Central memory CD4-positive, alpha-beta T cell (primary cell): ENCODE data around the gene LRRTM4.

Experiments
- DNase-seq: peaks from one replicate; pipeline ENCODE4 v3.0.0; 2022

LRRTM4 gene

DNA sequence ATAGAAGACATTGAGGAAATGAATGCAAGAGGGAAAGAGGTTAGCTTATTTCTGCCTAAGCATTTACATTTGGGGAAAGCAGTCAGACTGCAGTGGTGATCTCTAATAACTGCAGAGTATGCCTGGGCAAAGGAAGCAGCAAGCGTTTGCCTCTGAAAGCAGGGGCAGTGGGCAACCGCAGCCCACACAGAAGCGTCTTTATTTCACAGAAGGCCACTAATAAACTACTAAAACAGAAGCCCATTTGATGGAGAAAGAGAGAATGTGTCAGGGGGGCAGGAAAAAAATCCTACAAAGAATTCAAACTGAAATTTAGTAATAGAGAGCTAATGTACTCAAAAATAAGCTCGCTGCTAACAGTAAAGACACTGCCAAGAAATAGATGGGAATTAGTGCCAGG is 53.1 kb downstream of the LRRTM4 start:
- DNase-seq: no peak

DNA sequence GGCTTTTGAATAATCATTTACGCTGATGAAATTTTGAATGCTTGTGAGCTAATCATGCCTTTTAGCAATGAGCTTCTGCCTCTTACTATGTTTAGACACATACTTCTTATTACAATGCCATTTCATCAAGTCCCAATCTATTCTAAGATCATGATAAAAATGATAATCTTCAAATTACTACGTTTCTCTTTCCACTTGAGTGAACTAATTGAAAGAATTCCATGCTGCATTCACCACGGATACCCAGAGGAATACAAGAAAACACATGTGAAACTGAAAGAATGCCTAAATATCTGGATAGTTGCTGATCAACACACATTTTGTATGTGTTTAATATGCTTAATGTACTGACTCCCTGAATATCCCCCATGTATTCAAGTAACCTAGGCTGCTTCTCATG is 62.3 kb downstream of the LRRTM4 start:
- no peak for DNase-seq

DNA sequence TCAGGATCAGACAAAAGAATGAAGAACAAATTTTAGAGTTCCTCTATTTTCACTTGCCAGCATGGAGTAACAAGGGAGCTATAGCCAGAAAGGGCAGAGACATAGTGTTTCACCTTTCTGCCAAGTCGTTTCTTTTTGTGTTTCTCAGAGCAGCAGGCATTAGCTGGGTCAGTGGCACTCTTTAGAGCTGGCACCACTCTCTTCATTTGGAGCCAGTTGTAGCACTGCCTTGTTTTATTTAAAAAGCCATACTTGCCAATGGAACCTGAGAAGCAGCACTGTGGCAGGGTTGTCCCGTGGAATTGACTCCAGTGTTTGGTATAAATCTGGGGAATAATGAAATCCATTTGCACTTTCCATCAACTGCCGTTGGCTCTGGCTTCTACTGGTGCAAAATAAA is 64.0 kb downstream of the LRRTM4 start:
- no peak for DNase-seq

DNA sequence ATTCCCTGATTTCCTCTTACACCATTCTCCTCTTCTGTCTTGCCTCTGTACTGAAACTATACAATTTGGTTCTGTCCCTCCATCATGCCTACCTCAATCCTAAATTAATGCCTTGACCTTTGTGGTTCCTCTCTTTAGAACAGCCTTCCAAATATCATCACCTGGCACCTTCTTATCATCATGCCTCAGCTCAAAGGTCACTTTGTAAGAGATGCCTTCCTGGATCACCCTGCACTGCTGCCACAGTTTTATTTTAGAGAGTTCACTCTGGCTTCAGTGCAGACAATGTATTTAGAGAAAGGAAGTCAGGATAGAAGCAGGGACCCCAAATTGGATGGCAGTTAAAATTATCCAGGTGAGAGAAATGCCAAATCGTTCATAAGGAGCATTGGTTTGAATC is 64.5 kb downstream of the LRRTM4 start:
- DNase-seq: no peak

DNA sequence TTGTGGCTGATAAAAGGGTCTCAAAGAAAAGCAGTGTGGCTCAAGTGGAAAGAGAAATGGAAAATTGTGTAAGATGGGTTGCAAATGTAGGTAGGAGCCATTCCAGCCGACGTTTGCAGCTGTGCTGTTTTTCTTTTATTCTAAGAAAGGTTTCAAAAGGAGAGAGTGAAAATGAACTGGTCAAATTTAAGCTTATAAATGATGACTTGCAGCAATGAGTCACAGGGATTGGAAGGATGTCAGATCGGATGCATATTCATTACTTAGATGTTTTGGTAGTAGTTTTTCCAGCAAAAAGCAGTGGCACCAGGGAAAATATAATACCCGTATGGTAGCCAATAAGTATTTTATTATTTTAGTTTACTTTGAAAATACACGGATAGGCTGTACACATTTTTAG is 79.1 kb downstream of the LRRTM4 start:
- no peak for DNase-seq

DNA sequence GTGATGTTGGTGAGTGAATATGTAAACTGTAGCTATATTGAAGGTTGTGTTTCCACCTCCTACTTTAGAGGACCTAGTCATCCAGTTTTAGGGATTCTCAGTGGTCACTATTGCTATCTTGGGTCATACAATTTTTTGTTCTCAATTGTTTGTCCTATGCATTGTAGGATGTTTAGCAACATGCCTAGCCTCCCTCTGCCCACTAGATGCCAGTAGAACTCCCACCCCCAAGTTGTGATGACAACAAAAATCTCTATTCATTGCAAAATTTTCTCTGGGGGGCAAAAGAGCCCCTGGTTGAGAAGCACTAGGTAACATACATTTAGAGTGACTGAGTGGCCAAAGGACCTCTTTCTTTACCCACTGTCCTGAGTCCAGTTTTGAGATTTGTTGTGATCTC is 87.3 kb downstream of the LRRTM4 start:
- no peak for DNase-seq

DNA sequence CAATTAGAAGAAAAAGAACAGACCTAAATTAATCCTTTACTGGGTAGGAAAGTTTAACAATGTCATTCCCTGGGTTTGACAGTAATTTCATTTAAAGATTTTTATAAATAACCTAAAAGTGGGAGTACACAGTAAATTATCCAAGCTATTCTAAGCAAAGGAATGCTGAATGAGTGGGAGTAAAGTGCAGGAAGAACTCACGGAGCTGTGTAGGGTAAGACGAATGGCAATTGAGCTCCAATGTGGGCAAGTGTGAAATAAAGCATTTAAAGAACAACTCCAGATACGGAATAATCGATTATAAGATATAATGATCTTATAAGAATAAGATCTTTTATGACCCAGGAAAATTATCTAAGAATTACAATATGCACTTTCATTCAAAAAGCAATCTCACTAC is 93.2 kb downstream of the LRRTM4 start:
- DNase-seq: no peak

DNA sequence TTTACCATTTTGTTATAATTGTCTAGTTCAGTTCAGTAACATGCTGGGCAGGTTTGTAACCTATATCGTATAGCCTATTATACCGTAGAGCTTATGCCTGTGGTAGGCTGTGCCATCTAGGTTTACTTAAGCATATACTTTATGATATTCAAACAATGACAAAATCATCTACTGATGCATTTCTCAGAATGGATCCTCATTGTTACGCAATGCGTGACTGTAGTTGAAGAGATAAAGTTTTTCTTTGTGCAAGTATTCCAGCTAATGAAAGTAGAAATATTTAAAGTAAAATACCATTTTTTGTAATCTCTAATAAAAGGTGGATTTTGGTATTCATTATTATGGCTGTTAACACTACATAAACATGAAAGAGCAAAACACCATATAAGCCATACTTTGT is 100.2 kb downstream of the LRRTM4 start:
- no peak for DNase-seq

DNA sequence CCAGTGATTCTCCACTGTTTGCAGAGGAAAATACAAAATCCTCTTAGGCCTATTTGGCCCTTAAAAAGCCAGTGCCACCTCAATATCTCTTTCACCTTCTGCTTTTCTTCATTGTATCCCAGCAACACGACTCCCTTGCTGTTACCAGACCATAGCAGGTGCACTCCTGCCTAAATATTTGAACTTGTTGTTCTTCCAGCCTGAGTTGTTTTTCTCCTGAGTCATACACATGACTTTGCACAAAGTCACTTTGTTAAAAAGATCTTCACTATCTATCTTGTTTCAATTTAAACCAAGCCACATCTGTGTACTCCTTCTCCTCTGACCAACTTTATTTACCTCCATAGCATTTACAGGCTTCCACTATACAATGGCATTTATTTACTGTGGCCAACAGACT is 103.6 kb downstream of the LRRTM4 start:
- DNase-seq: no peak

DNA sequence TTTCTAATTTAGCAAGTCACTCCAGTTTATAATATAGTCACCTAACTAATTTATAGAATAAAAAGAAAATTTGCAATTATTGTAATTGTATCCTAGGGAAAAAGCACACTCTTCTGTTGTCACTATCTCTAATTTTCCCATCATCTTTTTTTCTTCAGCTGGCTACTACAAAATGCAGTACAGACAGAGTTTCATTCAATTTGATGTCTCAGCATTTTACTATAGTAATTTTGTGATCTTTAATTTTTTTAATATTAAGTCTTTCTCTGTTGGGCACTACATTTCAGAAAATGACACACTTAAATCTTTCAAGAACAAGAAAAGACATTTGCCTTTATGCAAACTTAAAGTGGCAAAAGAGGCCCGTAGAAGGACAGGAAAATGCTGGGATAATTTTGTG is 118.0 kb downstream of the LRRTM4 start:
- DNase-seq: no peak

DNA sequence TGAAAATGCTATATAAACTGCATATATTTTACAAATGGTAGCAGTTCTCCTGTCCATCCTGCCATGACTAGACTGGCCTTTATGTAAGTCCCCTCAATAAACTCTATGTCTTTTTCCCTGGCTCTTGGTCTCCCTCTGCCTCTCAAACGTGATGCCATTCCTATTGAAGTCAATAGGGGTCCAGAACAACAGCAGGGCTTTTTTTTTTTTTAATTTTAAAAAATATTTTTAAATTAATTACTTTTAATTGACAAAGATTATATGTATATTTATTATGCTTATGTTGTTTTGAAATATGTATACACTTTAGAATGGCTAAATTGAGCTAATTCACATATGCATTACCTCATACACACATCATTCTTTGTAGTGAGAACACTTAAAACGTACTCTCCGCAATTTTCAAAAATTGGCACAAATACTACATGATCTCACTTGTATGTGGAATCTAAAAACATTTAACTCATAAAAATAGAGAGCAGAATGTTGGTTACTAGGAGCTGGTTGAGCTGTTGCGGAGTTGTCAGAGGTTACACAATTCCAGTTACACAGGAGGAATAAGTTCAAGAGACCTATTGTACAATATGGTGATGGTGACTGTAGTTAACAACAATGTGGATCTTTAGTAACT is 123.1 kb downstream of the LRRTM4 start:
- no peak for DNase-seq

DNA sequence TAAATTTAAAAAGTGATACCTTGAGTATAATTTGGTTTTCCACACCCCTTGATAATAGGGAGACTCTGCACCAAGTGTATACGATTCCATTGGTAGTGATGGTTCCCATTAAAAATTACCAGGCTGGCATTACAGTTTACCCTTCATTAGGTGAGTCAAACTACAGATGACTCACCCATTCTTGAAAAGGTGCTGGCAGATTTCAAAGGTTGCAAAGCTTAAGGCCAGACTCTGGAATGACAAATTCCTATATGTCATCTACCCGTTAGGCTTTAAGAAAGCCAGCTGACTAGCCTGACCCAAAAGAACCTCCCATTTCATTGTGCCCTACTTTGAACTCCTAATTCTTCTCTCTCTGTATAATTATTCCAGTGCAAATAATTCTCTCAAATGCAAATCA is 124.4 kb downstream of the LRRTM4 start:
- DNase-seq: no peak

DNA sequence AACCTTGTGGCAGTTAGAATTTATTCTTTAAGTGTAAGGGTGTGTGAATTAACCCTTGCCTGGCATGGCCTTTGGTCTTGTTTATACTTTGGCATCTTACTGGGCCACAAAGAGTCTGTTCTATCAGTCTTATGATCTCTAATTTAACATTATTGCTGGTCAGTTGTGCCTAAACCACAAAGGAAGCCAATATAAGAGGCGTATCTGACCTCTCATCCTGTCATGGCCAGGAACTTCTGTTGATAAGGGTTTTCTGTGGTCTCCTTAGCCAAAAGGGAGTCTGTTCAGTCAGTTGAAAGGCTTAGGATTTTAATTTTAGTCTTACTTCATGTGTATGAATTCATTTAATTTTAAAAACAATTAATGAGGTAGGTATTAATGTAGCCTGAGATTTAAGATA is 127.2 kb downstream of the LRRTM4 start:
- no peak for DNase-seq

DNA sequence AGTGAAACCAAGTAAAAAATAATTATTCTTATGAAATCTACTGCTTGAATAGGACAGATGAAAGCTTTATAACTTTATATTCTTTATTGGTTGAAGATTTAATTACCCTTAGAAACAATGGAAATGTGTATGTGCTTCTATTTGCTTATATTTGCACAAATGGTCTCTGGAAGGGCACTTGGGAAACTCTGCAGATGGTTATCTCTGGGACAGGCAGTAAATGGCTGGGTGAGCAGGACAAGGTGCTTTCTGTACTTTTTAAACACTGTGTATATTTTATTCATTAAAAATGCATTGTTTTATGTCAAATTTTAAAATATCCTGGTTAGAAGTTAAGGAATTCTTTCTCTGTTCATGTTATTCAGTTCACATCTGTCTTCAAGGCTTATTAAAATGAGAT is 131.1 kb downstream of the LRRTM4 start:
- DNase-seq: no peak

DNA sequence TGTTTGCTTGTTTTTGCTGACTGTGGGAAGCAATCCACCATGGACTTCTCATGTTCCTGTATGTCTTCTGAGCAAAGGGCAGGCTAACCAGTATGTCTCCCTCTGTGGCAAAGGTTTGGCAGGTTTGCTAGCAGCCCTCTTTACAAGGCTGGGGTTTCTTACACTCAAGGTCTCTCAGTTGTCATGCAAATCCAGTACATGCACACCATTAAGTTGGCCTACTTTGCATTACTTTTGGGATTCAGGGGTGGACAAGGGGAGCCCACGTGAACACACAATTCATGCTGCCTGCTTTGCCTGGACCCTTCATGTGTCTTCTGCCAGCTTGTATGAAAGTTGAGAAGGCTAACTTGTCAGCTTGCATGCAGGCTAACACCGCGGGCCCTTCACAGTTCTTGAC is 134.9 kb downstream of the LRRTM4 start:
- DNase-seq: no peak

DNA sequence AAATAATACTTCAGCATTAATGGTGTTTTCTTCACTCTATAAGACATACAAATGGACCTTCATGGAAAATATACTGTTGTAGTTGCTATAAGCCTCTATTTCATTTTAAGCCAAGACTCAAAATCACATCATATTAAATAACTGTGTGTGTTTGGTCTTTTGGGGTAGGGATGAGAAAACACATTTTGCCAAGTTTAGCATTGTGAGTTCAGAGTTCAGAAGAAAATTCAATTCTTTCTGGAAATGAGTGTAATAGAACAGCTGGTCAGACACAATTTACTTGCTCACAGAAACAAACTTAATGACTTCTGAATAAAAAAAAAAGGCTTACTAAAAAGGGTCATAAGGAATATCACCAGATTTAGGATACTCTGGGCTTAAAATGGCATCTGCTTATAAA is 149.5 kb downstream of the LRRTM4 start:
- no peak for DNase-seq

DNA sequence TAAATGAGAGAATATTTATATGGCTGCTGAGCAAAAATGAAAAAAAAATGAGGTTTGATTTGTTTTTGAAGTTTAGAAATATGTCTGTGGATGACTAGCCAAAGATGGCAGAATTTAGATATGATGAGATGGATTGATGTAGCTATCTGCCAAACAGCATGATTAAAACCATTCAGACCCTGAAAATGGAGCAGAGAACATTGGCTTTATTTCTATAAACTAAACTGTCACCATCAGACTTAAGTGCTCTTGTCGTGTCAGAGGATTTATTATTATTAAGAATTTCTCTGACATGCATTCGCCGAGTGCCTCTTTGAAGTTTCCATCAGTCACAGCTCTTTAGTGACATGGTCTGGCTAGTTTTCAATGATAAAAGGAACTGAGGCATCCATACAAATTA is 151.7 kb downstream of the LRRTM4 start:
- DNase-seq: no peak

DNA sequence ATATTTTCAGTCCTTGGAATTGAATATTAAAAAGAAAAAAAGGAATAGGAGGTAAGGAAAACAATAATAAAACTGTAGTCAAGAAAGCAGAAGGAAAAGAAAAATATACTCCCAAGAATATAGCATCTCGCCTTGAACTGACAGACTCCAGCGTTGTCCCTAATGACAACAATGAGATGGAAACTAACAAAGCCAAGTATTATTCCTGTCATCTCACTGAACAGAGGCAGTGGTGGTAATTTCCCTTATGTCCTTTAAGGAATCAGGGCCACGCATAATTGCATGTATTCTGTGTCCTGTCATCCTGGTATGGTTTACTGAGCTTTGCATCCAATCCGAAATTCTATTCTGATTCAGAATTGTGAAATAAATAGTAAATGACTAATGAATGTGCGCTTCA is 158.9 kb downstream of the LRRTM4 start:
- DNase-seq: no peak

DNA sequence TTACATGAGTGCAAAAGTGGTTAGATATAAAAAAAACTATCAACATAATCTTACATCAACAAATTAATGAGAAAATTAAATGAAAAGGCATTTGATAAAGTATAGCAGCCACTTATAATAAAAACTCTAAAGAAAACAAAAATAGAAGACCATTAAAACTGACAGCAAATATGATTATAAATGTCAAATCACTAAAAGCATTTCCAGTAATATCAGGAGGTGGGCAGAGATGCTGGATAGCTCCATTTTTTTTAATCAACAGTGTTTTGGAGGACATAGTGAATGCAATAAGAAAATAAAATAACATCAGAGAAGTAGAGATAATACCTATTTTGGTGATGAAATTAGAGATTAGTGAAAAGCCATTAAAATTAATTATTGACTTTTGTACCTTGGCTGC is 173.4 kb downstream of the LRRTM4 start:
- DNase-seq: no peak

DNA sequence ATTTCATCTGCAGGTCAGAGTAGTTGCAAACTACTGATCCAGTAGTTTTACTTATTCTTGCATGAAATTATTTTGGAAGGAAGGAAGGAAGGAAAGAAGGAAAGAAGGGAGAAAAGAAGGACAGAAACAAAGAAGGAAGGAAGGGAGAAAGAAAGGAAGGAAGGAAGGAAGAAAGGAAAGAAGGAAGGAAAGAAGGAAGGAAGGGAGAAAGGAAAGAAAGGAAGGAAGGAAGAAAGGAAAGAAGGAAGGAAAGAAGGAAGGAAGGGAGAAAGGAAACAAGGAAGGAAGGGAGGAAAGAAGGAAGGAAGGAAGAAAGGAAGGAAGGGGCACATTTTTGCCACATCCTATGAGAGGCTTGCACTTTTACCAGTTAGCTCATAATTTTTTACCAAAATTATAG is 186.2 kb downstream of the LRRTM4 start:
- no peak for DNase-seq

DNA sequence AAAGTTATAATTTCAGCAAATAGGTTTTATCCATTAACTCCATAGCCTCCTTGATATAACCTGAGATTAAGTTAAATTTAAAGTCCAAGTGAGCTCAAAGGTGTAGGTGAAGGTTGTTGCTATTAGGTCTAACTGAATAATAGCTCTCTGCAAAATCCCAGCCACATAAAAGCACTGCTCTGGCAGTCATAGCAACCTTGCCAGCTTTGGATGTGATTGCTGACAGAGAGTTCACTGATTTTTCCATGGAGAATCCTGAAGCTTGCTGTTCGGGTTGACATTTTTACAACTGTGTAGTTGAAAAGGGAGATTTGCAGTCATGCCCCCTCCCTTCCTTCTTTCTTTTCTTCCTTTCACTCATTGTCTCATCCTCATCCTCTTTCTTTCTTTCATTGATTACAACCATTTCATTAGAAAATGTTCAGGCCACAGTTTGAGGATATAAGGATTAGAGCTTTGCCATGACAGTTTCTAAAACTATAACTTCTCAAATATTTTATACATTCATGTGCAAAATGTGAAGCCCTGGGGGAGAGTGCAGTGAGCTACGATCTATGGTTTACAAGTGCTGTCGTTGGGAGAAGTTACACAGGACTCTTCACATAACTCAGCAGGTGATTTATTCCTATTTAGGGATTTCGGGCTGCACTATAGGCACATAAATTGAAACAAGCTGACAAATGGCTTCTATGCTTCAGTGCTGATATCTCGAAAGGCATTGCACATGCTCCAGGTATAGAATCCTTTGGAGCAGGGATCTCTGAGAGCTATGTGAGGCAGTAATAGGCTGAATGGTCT is 193.8 kb downstream of the LRRTM4 start:
- no peak for DNase-seq

DNA sequence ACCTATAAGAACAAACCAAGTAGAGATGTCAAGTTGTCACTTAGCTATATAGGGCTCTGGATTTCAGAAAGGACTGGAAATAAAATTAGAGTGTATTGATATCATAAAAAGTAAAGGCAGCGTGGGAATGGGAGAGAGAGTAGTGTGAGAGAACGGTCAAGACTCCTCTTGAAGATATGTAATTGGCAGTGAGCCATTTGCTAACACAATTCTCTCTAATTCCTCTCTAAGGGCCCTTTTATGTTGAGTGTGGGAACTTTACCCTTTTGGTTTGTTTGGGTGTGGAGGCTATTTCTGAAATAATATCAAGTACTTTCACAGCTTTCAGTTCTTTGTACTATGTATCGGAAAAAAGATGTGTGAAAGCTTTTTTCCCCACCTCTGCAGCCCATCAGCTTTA is 196.8 kb downstream of the LRRTM4 start:
- no peak for DNase-seq

DNA sequence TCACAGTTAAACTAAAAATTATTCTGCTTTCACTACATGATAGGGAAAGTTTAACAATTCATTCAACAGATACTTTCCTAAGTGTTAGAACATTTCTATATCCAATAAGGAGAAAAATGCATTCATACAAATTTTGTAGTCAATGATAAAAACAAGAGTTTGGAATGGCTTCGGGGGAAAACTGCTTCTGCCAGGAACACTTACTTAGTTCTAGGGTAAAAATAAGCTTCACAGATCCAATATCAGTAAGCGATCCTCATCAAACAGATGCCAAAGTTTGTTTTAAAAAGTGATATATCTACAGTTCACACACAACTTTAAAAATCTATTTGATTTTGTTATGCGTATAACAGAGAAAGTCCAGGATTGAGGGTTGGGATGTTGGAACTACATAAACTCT is 199.7 kb downstream of the LRRTM4 start:
- DNase-seq: no peak

DNA sequence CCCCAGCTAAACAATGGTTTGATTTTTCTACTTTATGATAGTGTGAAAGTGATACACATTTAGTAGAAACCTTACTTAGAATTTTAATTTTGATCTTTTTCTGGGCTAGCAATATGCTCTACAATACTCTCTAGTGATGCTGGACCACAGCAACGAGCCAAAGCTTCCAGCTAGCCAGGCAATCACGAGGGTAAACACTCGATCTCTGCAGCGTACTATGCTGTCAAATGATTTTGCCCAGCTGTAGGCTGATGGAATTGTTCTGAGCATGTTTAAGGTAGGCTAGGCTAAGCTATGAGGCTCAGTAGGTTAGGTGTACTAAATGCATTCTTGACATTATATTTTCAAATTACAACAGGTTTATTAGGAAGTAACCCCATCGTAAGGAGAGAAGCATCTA is 207.5 kb downstream of the LRRTM4 start:
- no peak for DNase-seq

DNA sequence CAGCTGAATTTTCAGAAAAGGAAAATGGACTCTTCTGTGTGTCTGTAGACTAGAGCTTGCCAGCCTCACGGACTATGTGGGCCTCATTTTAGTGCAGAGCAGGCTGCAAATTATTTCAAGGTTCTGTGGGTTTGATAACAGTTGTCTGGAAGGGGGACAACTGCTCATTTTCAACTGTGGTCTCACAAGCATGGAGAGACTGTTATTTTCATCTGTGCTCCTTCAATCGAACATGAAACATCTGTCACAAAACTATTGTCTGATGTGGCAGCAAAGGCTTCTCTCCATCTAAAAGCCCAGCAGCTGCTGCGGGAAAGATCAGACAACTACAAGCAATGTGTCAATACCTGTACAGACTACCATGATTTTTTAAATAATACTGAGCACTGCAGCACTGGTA is 211.8 kb downstream of the LRRTM4 start:
- DNase-seq: no peak
